H9 (cell line): ENCODE data around the gene GRK4. TPM values are rescaled to one million over a fixed set of nuclear protein-coding genes. Genes with fewer than 3 reads are reported as not detected.

ENCODE experiments used
- DNase-seq: peaks from one replicate; pipeline ENCODE4 v3.0.0-alpha.2; 2017
- H2AFZ ChIP-seq: one replicate; pipeline ENCODE4 v1.6.1; 2013; ENCODE audit warnings: mild to moderate bottlenecking, low read length, control low read depth, moderate library complexity
- H2AK5ac ChIP-seq: 2 replicates; pipeline ENCODE4 v1.6.1; 2013; ENCODE audit warnings: low read length, control low read depth, mixed read lengths; ENCODE audit not compliant: insufficient read length
- H2BK120ac ChIP-seq: one replicate; pipeline ENCODE4 v1.6.1; 2013; ENCODE audit warnings: low read depth, mild to moderate bottlenecking, low read length, control low read depth, inconsistent platforms; ENCODE audit not compliant: poor library complexity, severe bottlenecking
- H2BK12ac ChIP-seq: 2 replicates; pipeline ENCODE4 v1.6.1; 2013; ENCODE audit warnings: low read length, control low read depth, mixed read lengths, low read depth; ENCODE audit not compliant: insufficient read length
- H2BK15ac ChIP-seq: 2 replicates; pipeline ENCODE4 v1.6.1; 2013; ENCODE audit warnings: low read depth, low read length, control low read depth
- H2BK20ac ChIP-seq: one replicate; pipeline ENCODE4 v1.6.1; 2013; ENCODE audit warnings: low read depth, mild to moderate bottlenecking, low read length, control low read depth, inconsistent platforms; ENCODE audit not compliant: poor library complexity, severe bottlenecking
- H2BK5ac ChIP-seq: 2 replicates; pipeline ENCODE4 v1.6.1; 2013; ENCODE audit warnings: low read length, control low read depth, mixed read lengths; ENCODE audit not compliant: insufficient read length
- H3K14ac ChIP-seq: 2 replicates; pipeline ENCODE4 v1.6.1; 2013; ENCODE audit warnings: low read length, control low read depth; ENCODE audit not compliant: insufficient read depth
- H3K18ac ChIP-seq: 2 replicates; pipeline ENCODE4 v1.6.1; 2013; ENCODE audit warnings: low read depth, mild to moderate bottlenecking, mixed read lengths, low read length, control low read depth; ENCODE audit not compliant: insufficient read length
- H3K23ac ChIP-seq: 2 replicates; pipeline ENCODE4 v1.6.1; 2013; ENCODE audit warnings: low read length, control low read depth, mixed read lengths, low read depth; ENCODE audit not compliant: insufficient read length
- H3K23me2 ChIP-seq: 2 replicates; pipeline ENCODE4 v1.6.1; 2013; ENCODE audit warnings: low read depth, mild to moderate bottlenecking, mixed read lengths, low read length, control low read depth; ENCODE audit not compliant: insufficient read length, poor library complexity, severe bottlenecking
- H3K27ac ChIP-seq: 2 replicates; pipeline ENCODE4 v1.5.1; 2013; ENCODE audit warnings: low read length, control low read depth, mixed read lengths, low read depth; ENCODE audit not compliant: insufficient read length
- H3K27me3 ChIP-seq: 2 replicates; pipeline ENCODE4 v1.6.1; 2013; ENCODE audit warnings: low read length, control low read depth, inconsistent platforms; ENCODE audit not compliant: insufficient read depth
- H3K4ac ChIP-seq: 2 replicates; pipeline ENCODE4 v1.6.1; 2013; ENCODE audit warnings: low read depth, mild to moderate bottlenecking, control low read depth, inconsistent platforms, low read length, moderate library complexity
- H3K4me1 ChIP-seq: 2 replicates; pipeline ENCODE4 v1.6.1; 2013; ENCODE audit warnings: low read length, control low read depth, inconsistent platforms; ENCODE audit not compliant: insufficient read depth
- H3K4me2 ChIP-seq: 2 replicates; pipeline ENCODE4 v1.6.1; 2013; ENCODE audit warnings: low read length, control low read depth, mixed read lengths; ENCODE audit not compliant: insufficient read length, insufficient read depth
- H3K56ac ChIP-seq: 2 replicates; pipeline ENCODE4 v1.6.1; 2013; ENCODE audit warnings: low read depth, mild to moderate bottlenecking, mixed read lengths, low read length, control low read depth; ENCODE audit not compliant: insufficient read length
- H3K79me1 ChIP-seq: 2 replicates; pipeline ENCODE4 v1.6.1; 2013; ENCODE audit warnings: low read depth, mild to moderate bottlenecking, moderate library complexity, low read length, control low read depth, inconsistent platforms; ENCODE audit not compliant: insufficient read depth, poor library complexity, severe bottlenecking
- H3K79me2 ChIP-seq: 2 replicates; pipeline ENCODE4 v1.6.1; 2013; ENCODE audit warnings: low read length, control low read depth, inconsistent platforms; ENCODE audit not compliant: insufficient read depth
- H3K9ac ChIP-seq: 2 replicates; pipeline ENCODE4 v1.6.1; 2013; ENCODE audit warnings: low read length, control low read depth, mixed read lengths; ENCODE audit not compliant: insufficient read length; ENCODE audit errors: extremely low read depth
- H3K9me3 ChIP-seq: one replicate; pipeline ENCODE4 v1.6.1; 2013; ENCODE audit warnings: low read depth, low read length, inconsistent platforms; ENCODE audit not compliant: control insufficient read depth
- H3T11ph ChIP-seq: one replicate; pipeline ENCODE4 v1.6.1; 2013; ENCODE audit warnings: mild to moderate bottlenecking, low read length, control low read depth, inconsistent platforms
- H4K20me1 ChIP-seq: one replicate; pipeline ENCODE4 v1.6.1; 2013; ENCODE audit not compliant: control insufficient read depth, insufficient read length, insufficient read depth
- H4K5ac ChIP-seq: 2 replicates; pipeline ENCODE4 v1.6.1; 2013; ENCODE audit warnings: low read depth, mild to moderate bottlenecking, mixed read lengths, low read length, control low read depth; ENCODE audit not compliant: insufficient read length
- H4K8ac ChIP-seq: replicated peaks from 2 replicates; pipeline ENCODE4 v1.6.1; 2013; ENCODE audit warnings: low read length, control low read depth, mixed read lengths, low read depth; ENCODE audit not compliant: insufficient read length
- H4K91ac ChIP-seq: 2 replicates; pipeline ENCODE4 v1.6.1; 2013; ENCODE audit warnings: low read depth, mild to moderate bottlenecking, moderate library complexity, mixed read lengths, low read length, control low read depth; ENCODE audit not compliant: insufficient read length
- H3K27ac Mint-ChIP-seq, 3 experiments: 2 replicates in 2 of 3; 3 replicates in 1 of 3; pipeline ENCODE4 v1.8.0; 2020 to 2021; ENCODE audit warnings: mixed read lengths in 3 of 3, mild to moderate bottlenecking in 1 of 3, moderate library complexity in 1 of 3
- H3K27me3 Mint-ChIP-seq: 2 replicates; pipeline ENCODE4 v1.8.0; 2021; ENCODE audit warnings: low read depth, mild to moderate bottlenecking, moderate library complexity, mixed read lengths
- H3K36me3 Mint-ChIP-seq, 3 experiments: 2 replicates in 2 of 3; 3 replicates in 1 of 3; pipeline ENCODE4 v1.8.0; 2020 to 2021; ENCODE audit warnings: low read depth in 3 of 3, mixed read lengths in 3 of 3; ENCODE audit not compliant: insufficient read depth in 1 of 3
- H3K4me1 Mint-ChIP-seq, 2 experiments: 2 replicates each; pipeline ENCODE4 v1.8.0; 2020; ENCODE audit warnings: mixed read lengths in 2 of 2
- H3K4me3 Mint-ChIP-seq, 2 experiments: 2 replicates in 1 of 2; 3 replicates in 1 of 2; pipeline ENCODE4 v1.8.0; 2020 to 2021; ENCODE audit warnings: mild to moderate bottlenecking in 2 of 2, mixed read lengths in 2 of 2, moderate library complexity in 1 of 2
- H3K9me3 Mint-ChIP-seq, 2 experiments: 2 replicates in 1 of 2; 3 replicates in 1 of 2; pipeline ENCODE4 v1.8.0; 2020; ENCODE audit warnings: mild to moderate bottlenecking in 2 of 2, mixed read lengths in 2 of 2, moderate library complexity in 1 of 2
- WGBS: extraction: QIAGEN DNeasy Blood & Tissue Kit; methylation state at CpG from one replicate; pipeline ENCODE4 v1.1.7; 2013; ENCODE audit warnings: missing lambda C conversion rate, low lambda C conversion rate, mixed read lengths; ENCODE audit not compliant: insufficient read length; ENCODE audit errors: extremely low coverage; 5-methylcytosine and 5-hydroxymethylcytosine counted together
- total RNA-seq: library from RNA; stranded (reverse); gene quantifications from 2 replicates; pipeline ENCODE4 v1.2.1, GENCODE V29; 2021
- TF ChIP-seq, protein P1 (sequence below): fragments of 200-600 bp; sonication (generic); conservative IDR thresholded peaks from 3 replicates; pipeline ENCODE4 v1.8.0; 2021; ENCODE audit warnings: antibody characterized with exemption, mild to moderate bottlenecking

Gene GRK4
- total RNA-seq, 1 experiment from 2014 or later = 4.8 TPM

DNA sequence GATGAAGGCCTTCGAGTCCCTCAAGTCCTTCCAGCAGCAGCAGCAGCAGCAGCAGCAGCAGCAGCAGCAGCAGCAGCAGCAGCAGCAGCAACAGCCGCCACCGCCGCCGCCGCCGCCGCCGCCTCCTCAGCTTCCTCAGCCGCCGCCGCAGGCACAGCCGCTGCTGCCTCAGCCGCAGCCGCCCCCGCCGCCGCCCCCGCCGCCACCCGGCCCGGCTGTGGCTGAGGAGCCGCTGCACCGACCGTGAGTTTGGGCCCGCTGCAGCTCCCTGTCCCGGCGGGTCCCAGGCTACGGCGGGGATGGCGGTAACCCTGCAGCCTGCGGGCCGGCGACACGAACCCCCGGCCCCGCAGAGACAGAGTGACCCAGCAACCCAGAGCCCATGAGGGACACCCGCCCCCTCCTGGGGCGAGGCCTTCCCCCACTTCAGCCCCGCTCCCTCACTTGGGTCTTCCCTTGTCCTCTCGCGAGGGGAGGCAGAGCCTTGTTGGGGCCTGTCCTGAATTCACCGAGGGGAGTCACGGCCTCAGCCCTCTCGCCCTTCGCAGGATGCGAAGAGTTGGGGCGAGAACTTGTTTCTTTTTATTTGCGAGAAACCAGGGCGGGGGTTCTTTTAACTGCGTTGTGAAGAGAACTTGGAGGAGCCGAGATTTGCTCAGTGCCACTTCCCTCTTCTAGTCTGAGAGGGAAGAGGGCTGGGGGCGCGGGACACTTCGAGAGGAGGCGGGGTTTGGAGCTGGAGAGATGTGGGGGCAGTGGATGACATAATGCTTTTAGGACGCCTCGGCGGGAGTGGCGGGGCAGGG is 111.7 kb downstream of the GRK4 start:
- H3K79me1 ChIP-seq = peaks cover 12% of the 10 kb centered on the region
- no peaks in the 10 kb centered on the region for H3K27me3 ChIP-seq
- H3K27ac ChIP-seq = no peak overlapping the region
- H2BK12ac ChIP-seq = no peak overlapping the region
- Mint-ChIP-seq H3K36me3 (no peaks in the 10 kb centered on the region; a peak in 3 of 7 replicates), H3K27me3 (peaks cover 1% of the 10 kb centered on the region; the same call in 1 of the 2 replicates), H3K4me1 (peaks cover 11 to 14% of the 10 kb centered on the region in 2 experiments), H3K9me3 (no peaks in the 10 kb centered on the region), H3K27ac (peak overlapping the region; percentile 97 to 99 (median 98)), H3K4me3 (peak overlapping the region; percentile 92 to 96)
- no peak overlapping the region for H4K5ac ChIP-seq
- H3K23me2 ChIP-seq = peaks cover 8% of the 10 kb centered on the region
- no peak overlapping the region for H4K91ac ChIP-seq
- no peak overlapping the region for H3T11ph ChIP-seq
- peak overlapping the region; percentile 64 for H2BK5ac ChIP-seq
- no peak overlapping the region for H4K8ac ChIP-seq
- no peak overlapping the region for H2BK20ac ChIP-seq
- peak overlapping the region; percentile 32 for H3K14ac ChIP-seq
- peak overlapping the region; percentile 73 for H3K9ac ChIP-seq
- H3K4ac ChIP-seq = no peak overlapping the region
- H3K9me3 ChIP-seq = no peaks in the 10 kb centered on the region
- H2BK15ac ChIP-seq = no peak overlapping the region; the same call in 1 of the 2 replicates
- no peaks in the 10 kb centered on the region; the same call in 1 of the 2 replicates for H3K4me1 ChIP-seq
- peak; percentile 83 for DNase-seq
- H2AK5ac ChIP-seq = no peak overlapping the region
- peaks cover 2% of the 10 kb centered on the region for H4K20me1 ChIP-seq
- H3K4me2 ChIP-seq = peak overlapping the region; percentile 97
- no peak overlapping the region for H3K23ac ChIP-seq
- H2BK120ac ChIP-seq = peak overlapping the region; percentile 24
- H2AFZ ChIP-seq = no peak overlapping the region
- TF ChIP-seq, protein P1, sequence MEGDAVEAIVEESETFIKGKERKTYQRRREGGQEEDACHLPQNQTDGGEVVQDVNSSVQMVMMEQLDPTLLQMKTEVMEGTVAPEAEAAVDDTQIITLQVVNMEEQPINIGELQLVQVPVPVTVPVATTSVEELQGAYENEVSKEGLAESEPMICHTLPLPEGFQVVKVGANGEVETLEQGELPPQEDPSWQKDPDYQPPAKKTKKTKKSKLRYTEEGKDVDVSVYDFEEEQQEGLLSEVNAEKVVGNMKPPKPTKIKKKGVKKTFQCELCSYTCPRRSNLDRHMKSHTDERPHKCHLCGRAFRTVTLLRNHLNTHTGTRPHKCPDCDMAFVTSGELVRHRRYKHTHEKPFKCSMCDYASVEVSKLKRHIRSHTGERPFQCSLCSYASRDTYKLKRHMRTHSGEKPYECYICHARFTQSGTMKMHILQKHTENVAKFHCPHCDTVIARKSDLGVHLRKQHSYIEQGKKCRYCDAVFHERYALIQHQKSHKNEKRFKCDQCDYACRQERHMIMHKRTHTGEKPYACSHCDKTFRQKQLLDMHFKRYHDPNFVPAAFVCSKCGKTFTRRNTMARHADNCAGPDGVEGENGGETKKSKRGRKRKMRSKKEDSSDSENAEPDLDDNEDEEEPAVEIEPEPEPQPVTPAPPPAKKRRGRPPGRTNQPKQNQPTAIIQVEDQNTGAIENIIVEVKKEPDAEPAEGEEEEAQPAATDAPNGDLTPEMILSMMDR = no peak
- peaks cover 25% of the 10 kb centered on the region; the same call in 1 of the 2 replicates for H3K79me2 ChIP-seq
- no CpG with 5 or more reads among the region's 60 CpGs for WGBS
- peak overlapping the region; percentile 59 for H3K18ac ChIP-seq
- no peak overlapping the region for H3K56ac ChIP-seq
